Measurements from ENCODE around the gene RPL13A.
"Not testable (repeated sequence)": the region's sequence is repeated elsewhere in the genome, so short reads cannot be mapped to it uniquely, and the experiment has no call there.

Gene RPL13A

GRCh38 chr19:49487277-49488045 lies at the start of gene RPL13A:
TSS of gene RPL13A (plus strand) at chr19:49487608. CDS start at chr19:49487630, 22 bp downstream.
- peak; percentile 100 for DNase-seq (ENCODE audit: low read depth, low spot score)

- no peak for DNase-seq (ENCODE audit: low read depth, low spot score)
Measured at GRCh38 chr19:49438261-49438660, 49.1 kb upstream of the RPL13A start.

DNA sequence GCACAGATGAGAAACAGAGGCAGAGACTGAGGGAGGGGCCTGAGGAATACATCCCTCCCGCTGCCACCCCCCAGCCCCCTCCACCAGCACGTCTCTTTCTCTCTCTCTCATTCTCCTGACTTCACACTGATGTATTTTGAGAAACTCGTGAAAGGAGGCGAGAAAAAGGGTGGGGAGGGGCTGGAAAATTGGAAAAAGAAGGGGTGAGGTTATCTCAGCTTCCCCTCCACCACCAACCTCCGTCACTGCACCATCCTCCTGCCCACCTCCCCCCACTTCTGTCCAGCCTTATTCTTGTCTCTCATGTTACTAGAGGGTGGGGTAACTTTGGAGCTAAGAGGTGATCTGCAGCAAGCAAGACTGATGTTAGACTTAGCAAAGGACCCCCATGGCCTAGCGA lies 47.6 kb upstream of the RPL13A start:
- DNase-seq (ENCODE audit: low read depth, low spot score) = no peak

GRCh38 chr19:49440439-49441209 lies 46.8 kb upstream of the RPL13A start:
- DNase-seq (ENCODE audit: low read depth, low spot score) = no peak

- DNase-seq (ENCODE audit: low read depth, low spot score) = no peak
Measured at GRCh38 chr19:49441210-49441959, 46.0 kb upstream of the RPL13A start, which contains the start of gene SLC17A7. TSS of gene SLC17A7 (minus strand) at chr19:49441527. CDS start at chr19:49441379, 148 bp downstream.

- DNase-seq (ENCODE audit: low read depth, low spot score) = no peak
Measured at GRCh38 chr19:49441960-49442350, 45.5 kb upstream of the RPL13A start.

- no peak for DNase-seq (ENCODE audit: low read depth, low spot score)
Measured at GRCh38 chr19:49442354-49442753, 45.1 kb upstream of the RPL13A start.

DNA sequence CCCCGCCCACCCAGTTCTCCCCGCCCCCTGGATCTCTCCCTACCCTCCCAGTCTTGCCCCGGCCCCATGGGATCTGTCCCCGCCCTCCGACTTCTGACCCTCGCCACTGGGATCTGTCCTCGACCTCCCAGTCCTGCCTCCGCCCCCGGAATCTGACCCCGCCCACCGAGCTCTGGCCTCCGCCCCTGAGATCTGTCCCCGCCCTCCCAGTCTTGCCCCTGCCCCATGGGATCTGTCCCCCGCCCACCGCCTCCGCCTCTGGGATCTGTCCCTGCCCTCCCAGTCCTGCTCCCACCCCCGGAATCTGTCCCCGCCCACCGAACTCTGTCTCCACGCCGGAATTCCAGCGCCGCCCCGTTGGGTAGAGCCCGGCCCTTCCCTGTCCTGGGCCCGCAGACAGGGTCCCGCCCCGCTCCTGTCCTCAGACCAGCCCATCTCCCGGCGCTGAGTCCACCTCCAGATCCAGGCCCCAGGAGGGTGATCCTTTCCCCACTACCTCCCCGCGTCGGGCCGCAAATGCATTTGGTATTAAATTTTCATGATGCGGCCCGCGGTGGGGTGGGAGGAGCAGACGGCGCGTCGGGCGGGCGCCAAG lies 44.5 kb upstream of the RPL13A start:
- peak; percentile 50 for DNase-seq (ENCODE audit: low read depth, low spot score)

GRCh38 chr19:49443366-49444099 lies 43.9 kb upstream of the RPL13A start:
- DNase-seq (ENCODE audit: low read depth, low spot score) = peak; percentile 89

- not testable (repeated sequence) for DNase-seq (ENCODE audit: low read depth, low spot score)
Measured at GRCh38 chr19:49444100-49444700, 43.2 kb upstream of the RPL13A start.

- DNase-seq (ENCODE audit: low read depth, low spot score) = no peak
Measured at GRCh38 chr19:49445997-49446396, 41.4 kb upstream of the RPL13A start.

- no peak for DNase-seq (ENCODE audit: low read depth, low spot score)
Measured at GRCh38 chr19:49447485-49448431, 39.6 kb upstream of the RPL13A start.

- no peak for DNase-seq (ENCODE audit: low read depth, low spot score)
Measured at GRCh38 chr19:49448432-49448786, 39.0 kb upstream of the RPL13A start.

DNA sequence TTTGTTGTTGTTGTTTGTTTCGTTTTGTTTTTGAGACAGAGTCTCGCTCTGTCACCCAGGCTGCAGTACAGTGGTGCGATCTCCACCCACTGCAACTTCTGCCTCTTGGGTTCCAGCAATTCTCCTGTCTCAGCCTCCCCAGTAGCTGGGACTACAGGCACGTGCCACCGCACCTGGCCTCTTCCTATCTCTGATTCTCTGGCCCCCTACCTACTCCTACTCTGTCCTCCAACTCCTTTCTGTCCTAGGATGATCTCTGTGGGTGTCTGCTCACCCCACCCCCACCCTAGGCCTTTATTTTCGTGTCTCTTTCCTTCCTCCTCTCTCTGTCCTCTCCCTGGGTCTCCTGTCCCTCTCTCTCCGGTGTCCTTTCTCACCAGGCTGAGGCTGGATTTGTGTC lies 37.0 kb upstream of the RPL13A start:
- no peak for DNase-seq (ENCODE audit: low read depth, low spot score)

DNA sequence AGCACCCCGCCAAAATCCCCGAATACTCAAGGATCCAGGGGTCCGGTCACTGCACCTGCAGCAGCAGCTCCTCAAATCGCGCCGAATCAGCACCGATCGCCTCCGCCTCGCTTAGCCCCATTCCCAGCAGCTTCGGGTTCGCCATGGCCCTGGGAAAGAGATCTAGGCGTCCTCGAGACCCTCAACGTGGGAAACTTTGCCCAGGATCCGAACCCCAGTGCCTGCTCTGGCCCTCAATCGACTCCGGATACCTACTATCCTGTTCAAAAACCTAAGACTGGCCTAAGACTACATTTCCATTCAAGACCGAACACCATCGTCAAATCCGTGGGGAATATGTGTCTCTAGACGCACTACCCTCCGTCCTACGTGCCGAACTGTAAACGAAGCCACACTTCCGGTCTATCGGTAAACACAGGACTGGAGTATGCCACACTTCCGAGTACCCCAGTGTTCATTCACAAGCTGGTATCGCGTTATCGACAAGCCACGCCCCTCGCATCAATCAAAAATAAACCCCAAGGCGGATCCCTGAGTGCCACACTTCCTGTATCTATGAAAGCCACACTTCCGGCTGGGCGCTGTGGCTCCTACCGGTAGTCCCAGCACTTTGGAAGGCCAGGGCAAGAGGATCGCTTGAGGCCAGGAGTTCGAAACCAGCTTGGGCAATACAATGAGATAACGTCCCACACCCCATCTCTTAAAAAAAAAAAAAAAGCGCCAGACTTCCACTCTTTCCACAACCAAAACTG lies 35.8 kb upstream of the RPL13A start, which contains the start of gene PIH1D1:
TSS of gene PIH1D1 (minus strand) at position 385 of the 752 bp plus-strand sequence. CDS start at position 145, 240 bp downstream.
- DNase-seq (ENCODE audit: low read depth, low spot score) = peak; percentile 97

- peak; percentile 95 for DNase-seq (ENCODE audit: low read depth, low spot score)
Measured at GRCh38 chr19:49453013-49453756, 34.2 kb upstream of the RPL13A start, which contains the start of gene ALDH16A1. TSS of gene ALDH16A1 (plus strand) at chr19:49453225. CDS start at chr19:49453332, 107 bp downstream.

- DNase-seq (ENCODE audit: low read depth, low spot score) = no peak
Measured at GRCh38 chr19:49453757-49454240, 33.6 kb upstream of the RPL13A start.

- DNase-seq (ENCODE audit: low read depth, low spot score) = no peak
Measured at GRCh38 chr19:49455773-49456172, 31.6 kb upstream of the RPL13A start.
